Measurements from ENCODE around the gene ZNF442. TPM values are rescaled to one million over a fixed set of nuclear protein-coding genes. Genes with fewer than 3 reads are reported as not detected.
A peak's percentile ranks its signal among the peaks of the same experiment; 100 is the strongest.

The ZNF442 gene
- total and polyA plus RNA-seq, 10 of the 15 experiments (the other 5 are each of a cell fraction or from before 2014, with no cell fraction given): 0.05 to 0.64 (median 0.23) TPM; not detected in 1

DNA sequence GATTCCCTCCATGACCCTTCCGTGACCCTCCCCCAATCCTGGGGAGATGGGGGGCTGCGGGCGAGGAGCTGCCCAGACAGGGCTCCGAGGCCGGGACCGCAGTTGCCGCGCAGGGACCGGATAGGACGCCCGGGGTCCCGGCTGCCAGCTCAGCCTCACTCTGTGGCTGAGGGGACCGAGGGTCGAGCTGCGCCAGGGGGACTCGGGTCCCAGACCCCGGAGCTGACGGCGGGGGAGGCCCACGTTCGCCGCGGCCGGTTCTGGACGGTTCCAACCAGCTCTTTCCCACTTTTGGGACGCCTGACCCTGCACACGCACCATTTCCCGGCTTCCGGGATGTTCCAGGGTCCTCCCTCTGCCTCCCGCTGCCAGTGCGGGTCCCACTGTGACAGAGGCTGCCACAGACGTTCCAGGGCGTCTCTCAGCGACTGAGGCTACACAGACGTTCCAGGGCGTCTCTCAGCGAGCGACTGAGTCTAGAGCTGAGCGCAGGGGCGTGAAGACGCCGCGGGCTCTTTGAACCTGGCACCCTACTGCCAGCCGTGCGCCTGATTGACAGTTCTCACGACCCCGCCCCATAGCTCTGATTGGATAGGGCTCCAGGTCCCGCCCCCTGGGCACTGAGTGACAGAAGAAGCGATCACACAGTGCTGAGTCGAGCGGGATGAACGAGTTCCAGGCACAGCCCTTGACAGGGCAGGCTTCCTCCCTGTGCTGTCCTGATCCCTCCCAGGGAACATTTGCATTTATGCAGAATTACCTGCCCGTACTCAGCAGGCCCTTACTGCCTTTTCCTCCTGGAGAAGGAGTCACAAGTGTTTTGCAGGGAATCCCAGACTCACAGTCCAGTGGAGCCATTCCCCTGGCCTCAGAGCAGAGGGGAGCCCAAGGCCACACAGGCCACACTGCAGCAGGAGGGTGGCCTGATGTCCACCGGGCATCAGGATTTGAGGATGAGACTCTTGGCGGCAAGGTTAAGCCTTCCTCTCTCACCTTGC, 32.0 kb downstream of the ZNF442 start, which contains the start of gene ZNF563 (continued):
- TF ChIP-seq YY1 (IDR thresholded peaks at IDR 0.05; ENCODE audit: low read depth, low read length) (no peak), SP1 (IDR thresholded peaks at IDR 0.05; ENCODE audit: low read depth, low read length) (peak; percentile 95), CEBPB (IDR thresholded peaks at IDR 0.05; ENCODE audit: borderline replicate concordance in 1 of 2, low read depth in 2 of 2, low read length in 2 of 2) (no peak), NR2F1 (conservative IDR thresholded peaks at IDR 0.05) (peak; percentile 73), IRF4 (IDR thresholded peaks at IDR 0.05; ENCODE audit: low read depth, low read length) (0 out of 2 replicates have a peak, but pooled peaks have one; percentile 15), NFYB (IDR thresholded peaks at IDR 0.05; ENCODE audit: insufficient read depth, low read depth, low read length) (peak; percentile 97), MEF2A (IDR thresholded peaks at IDR 0.05; ENCODE audit: insufficient read depth, low read depth, low read length) (no peak), ETV6 (conservative IDR thresholded peaks at IDR 0.05 in 1 of 2, IDR thresholded peaks at IDR 0.05 in 1 of 2; ENCODE audit: borderline replicate concordance in 1 of 2, low read depth in 1 of 2) (no peak), TAF1 (IDR thresholded peaks at IDR 0.05; ENCODE audit: borderline replicate concordance, low read depth, low read length) (peak; percentile 80; the same call in 1 of the 2 replicates), MYB (IDR thresholded peaks at IDR 0.05; ENCODE audit: borderline replicate concordance, low read depth, low read length) (no peak), IKZF2 (IDR thresholded peaks at IDR 0.05) (peak; percentile 46 to 64; a peak in 2 of 4 replicates), ZNF207 (IDR thresholded peaks at IDR 0.05; ENCODE audit: borderline replicate concordance) (0 out of 2 replicates have a peak, but pooled peaks have one; percentile 31), RB1 (IDR thresholded peaks at IDR 0.05; ENCODE audit: borderline replicate concordance) (no peak), CHD1 (IDR thresholded peaks at IDR 0.05; ENCODE audit: low read depth, low read length) (no peak), TCF12 (IDR thresholded peaks at IDR 0.05; ENCODE audit: low read depth, low read length) (peak; percentile 33; the same call in 1 of the 2 replicates), MYC (IDR thresholded peaks at IDR 0.05; ENCODE audit: insufficient read depth, insufficient read length, insufficient replicate concordance, low read length, severe bottlenecking) (peak; percentile 73), NFYA (IDR thresholded peaks at IDR 0.05; ENCODE audit: borderline replicate concordance, low read depth, low read length) (peak; percentile 28; the same call in 1 of the 2 replicates), NFIC (IDR thresholded peaks at IDR 0.05; ENCODE audit: low read depth, low read length) (no peak), IKZF1 (conservative IDR thresholded peaks at IDR 0.05) (peak; percentile 76; the same call in 1 of the 2 replicates), POLR2A (IDR thresholded peaks at IDR 0.05; ENCODE audit: low read depth, low read length) (peak; percentile 98)
- TF ChIP-seq, protein P1, sequence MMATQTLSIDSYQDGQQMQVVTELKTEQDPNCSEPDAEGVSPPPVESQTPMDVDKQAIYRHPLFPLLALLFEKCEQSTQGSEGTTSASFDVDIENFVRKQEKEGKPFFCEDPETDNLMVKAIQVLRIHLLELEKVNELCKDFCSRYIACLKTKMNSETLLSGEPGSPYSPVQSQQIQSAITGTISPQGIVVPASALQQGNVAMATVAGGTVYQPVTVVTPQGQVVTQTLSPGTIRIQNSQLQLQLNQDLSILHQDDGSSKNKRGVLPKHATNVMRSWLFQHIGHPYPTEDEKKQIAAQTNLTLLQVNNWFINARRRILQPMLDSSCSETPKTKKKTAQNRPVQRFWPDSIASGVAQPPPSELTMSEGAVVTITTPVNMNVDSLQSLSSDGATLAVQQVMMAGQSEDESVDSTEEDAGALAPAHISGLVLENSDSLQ (IDR thresholded peaks at IDR 0.05): peak; percentile 99
- TF ChIP-seq, protein P2, sequence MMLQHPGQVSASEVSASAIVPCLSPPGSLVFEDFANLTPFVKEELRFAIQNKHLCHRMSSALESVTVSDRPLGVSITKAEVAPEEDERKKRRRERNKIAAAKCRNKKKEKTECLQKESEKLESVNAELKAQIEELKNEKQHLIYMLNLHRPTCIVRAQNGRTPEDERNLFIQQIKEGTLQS (IDR thresholded peaks at IDR 0.05; ENCODE audit: borderline replicate concordance, extremely low read depth, low read depth, low read length): no peak
- TF ChIP-seq, protein P3, sequence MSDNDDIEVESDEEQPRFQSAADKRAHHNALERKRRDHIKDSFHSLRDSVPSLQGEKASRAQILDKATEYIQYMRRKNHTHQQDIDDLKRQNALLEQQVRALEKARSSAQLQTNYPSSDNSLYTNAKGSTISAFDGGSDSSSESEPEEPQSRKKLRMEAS (IDR thresholded peaks at IDR 0.05; ENCODE audit: low read depth, low read length): peak; percentile 8; the same call in 1 of the 2 replicates
- TF ChIP-seq, protein P4, sequence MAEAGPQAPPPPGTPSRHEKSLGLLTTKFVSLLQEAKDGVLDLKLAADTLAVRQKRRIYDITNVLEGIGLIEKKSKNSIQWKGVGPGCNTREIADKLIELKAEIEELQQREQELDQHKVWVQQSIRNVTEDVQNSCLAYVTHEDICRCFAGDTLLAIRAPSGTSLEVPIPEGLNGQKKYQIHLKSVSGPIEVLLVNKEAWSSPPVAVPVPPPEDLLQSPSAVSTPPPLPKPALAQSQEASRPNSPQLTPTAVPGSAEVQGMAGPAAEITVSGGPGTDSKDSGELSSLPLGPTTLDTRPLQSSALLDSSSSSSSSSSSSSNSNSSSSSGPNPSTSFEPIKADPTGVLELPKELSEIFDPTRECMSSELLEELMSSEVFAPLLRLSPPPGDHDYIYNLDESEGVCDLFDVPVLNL (IDR thresholded peaks at IDR 0.05; ENCODE audit: low read depth, low read length): peak; percentile 87
- TF ChIP-seq, protein P5, sequence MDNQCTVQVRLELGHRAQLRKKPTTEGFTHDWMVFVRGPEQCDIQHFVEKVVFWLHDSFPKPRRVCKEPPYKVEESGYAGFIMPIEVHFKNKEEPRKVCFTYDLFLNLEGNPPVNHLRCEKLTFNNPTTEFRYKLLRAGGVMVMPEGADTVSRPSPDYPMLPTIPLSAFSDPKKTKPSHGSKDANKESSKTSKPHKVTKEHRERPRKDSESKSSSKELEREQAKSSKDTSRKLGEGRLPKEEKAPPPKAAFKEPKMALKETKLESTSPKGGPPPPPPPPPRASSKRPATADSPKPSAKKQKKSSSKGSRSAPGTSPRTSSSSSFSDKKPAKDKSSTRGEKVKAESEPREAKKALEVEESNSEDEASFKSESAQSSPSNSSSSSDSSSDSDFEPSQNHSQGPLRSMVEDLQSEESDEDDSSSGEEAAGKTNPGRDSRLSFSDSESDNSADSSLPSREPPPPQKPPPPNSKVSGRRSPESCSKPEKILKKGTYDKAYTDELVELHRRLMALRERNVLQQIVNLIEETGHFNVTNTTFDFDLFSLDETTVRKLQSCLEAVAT (IDR thresholded peaks at IDR 0.05): peak; percentile 53; the same call in 1 of the 2 replicates

Measured in GM12878 (cell line).